ENCODE results near the gene ABCC8. TPM values are rescaled to one million over a fixed set of nuclear protein-coding genes. Genes with fewer than 3 reads are reported as not detected.

The ABCC8 gene
- polyA plus RNA-seq, 5 donors = 5.2 to 8.5 (median 5.9) TPM

DNA sequence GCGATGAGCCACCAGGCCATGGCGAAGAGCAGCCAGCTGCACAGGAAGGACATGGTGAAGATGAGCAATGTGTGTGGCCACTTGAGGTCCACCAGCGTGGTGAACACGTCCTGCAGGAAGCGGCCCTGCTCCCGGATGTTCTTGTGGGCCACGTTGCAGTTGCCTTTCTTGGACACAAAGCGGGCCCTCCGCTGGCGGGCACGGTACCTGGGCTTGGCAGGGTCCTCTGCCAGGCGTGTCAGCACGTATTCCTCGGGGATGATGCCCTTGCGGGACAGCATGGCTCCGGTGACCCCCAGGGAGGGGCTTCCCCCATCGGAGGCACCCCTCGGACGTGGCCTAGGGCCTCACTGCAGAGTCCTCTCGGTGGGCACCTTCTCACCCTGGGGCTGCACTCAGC, 88.8 kb downstream of the ABCC8 start:
- no peak for DNase-seq

- no peak for DNase-seq
Observed at GRCh38 chr11:17387254-17387653, 89.4 kb downstream of the ABCC8 start.

DNA sequence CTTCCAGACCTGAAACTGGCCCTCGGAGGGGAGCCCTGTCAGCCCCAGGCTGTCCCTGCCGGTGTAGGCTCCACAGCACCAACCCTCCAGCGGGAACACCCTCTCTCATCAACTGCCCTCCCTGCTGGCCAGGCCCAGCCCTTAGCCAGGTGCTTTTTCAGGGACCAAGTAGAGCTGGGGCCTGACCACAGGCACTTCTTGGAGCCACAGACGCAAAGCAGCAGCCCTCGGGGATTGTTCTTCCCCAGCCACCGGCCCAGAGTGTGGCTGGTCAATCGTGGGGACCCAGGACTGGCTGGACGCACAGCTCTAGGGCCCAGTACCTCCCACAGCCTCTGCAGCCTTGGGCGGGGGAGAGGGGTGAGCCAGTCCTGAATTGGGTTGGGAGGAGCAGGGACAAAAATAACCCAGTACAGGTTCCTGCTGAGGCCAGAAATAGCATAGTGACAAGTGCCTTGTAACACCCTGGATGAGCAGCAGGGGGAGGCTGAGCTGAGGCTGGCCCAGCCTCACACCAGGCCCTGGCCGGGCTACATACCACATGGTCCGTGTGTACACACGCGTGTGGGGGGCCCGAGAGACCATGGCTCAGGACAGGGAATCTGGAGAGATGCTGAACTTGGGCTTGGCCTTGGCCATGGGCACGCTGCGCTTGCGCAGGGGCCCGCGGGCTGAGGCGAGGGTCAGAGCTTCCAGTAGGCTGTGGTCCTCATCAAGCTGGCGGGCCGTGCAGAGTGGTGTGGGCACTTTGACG, 90.1 kb downstream of the ABCC8 start:
- no peak for DNase-seq

GRCh38 chr11:17385926-17386325, 90.7 kb downstream of the ABCC8 start:
- no peak for DNase-seq

DNA sequence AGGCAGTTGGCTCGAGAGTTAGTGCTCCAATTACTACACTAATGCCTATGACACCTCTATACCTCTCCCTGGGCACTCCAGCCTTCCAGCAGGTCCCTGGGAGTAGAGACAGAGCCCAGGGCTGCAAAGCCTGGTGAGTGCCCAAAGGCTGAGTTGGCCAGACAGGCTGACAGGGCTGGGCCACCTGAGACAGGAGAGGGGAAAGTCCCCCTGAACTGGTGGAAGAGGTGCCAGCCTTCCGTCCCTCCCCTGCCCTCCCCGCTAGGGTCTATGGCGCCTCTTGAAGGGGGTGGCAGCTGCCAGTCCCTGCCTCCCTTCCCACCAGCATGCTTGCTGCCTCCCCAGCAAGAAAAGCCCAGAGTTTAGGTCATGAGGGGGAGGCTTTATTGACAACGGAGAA, 91.2 kb downstream of the ABCC8 start:
- DNase-seq = no peak

- peak; percentile 58 to 70 for DNase-seq
Observed at GRCh38 chr11:17384002-17384511, 92.6 kb downstream of the ABCC8 start.

DNA sequence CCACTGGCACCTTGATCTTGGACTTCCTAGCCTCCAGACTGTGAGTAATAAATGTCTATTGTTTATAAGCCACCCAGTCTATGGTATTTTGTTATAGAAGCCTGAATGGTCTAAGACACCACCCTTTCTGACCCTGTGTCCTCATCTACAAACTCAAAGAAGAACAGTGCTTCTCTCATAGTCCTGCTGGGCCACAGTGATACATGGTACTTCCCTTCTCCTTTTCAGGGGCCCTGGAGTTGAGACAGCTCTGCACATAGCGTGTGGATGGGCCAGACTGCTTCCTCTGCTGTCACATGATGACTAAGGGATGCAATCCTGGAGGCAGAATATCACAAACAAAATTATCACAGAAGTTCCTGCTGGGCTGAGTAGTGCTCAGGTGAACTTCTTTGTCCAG, 93.2 kb downstream of the ABCC8 start:
- DNase-seq = no peak

- no peak for DNase-seq
Observed at GRCh38 chr11:17382046-17382728, 94.5 kb downstream of the ABCC8 start.

DNA sequence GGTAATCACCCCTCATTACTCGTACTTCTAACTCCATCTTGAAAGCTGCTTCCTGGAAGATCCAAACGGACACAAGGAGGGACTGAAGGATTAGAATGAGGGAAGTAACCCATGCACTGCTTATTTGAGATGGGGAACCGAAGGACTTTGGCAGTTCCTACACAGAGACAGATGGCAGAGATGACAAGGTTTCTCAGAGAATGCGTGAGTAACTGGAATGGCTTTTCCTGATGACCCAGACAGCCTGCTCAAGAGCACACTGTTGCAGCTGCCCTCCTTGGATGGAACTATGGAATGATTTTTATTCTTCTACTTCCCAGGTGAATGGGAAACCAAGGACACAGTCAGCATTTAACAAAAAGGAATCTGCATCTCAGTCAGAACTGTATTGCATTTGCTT, 95.5 kb downstream of the ABCC8 start:
- DNase-seq = no peak

DNA sequence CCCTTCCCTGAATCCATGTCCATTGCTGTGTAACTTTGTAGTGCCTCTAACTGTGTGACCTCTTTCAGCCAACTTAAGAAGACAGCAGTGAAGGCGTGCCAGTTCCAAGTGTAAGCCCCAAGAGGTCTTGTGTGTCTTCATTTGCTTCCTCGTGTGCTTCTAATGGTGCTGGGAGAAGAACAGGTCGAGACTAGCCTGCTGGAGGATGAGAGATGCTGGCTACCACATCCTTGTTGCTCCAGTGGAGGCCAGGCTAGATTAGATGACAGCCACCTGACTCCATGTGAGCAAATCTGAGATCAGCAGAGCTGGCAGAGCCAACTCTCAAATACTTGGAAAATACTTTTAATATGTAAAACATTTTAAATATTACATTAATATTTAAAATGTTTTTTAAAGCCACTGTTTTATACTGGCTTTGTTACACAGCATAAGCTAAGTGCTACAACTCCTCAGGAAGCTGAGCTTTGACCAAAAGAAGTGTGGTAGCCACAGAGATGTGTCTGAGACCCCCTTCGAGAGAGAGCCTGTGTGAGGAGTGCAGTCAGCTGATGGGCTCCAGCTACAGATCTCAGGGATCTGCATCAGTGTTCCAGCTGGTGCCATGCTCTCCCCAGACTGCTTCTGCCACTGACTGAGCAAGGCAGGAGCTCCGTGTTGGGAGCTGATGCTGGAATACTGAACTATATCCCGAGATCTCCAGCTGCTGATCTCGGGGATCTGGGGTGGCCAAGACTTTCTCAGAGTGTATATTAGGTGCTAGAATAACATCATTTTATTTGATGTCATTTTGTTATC, 97.1 kb downstream of the ABCC8 start:
- no peak for DNase-seq

DNA sequence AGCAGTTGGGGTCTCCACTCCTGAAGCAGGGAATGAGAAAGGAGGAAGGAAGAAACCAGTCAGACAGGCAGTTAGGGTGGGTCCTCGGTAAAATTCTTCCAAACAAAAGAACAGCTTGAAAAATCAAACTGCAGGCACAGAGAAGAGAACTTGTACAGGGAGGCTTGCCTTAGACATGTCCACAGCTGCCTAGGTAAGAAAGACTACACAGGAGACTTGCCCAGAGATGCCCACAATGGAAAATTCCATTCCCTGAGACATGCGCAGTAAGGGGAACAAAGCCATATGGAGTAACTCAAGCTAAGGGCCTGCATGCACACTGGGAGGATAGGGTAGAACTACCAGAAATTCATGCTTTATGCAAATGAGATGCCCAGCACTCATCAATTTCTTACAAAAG, 98.0 kb downstream of the ABCC8 start:
- DNase-seq = no peak

DNA sequence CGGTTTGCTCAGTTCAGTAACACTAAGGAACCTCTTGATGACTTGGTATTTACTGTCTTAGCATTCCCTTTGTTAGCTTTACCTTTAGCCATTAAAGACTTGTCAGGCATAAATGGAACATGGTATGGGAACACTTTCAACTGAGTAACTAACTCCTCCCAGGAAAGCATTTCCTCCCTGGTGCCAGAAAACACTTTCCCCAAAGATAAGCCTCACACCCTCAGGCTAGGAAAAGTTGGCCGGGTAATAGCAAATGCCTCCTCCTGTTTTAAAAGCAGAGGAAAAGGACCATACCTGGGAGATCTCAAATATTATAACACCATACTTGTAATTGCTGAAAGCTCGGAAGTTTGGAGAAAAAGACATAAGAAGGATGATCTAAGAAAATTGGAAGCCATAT, 100.2 kb downstream of the ABCC8 start:
- no peak for DNase-seq

- no peak for DNase-seq
Observed at GRCh38 chr11:17375547-17375946, 101.1 kb downstream of the ABCC8 start.

DNA sequence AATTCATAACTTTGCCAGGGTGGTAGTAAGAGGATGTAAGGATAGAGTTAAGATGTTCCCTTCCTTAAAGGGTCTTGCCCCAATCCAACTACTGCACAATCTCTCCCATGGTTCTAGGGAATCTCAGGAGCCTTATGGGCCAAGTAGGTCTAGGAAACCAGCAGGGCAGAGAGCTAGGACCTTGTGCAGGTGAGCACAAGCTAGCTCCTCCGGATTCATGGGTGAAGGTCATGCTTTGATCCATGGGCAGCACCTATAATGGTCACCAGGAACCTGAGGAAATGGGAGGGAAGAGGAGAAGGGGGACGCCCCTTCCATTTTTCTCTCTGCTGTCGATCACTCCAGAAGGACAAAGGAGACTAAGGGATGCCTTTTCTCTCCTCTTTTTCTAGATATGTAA, 105.0 kb downstream of the ABCC8 start:
- DNase-seq = no peak

- no peak for DNase-seq
Observed at GRCh38 chr11:17369684-17370243, 106.9 kb downstream of the ABCC8 start.

DNA sequence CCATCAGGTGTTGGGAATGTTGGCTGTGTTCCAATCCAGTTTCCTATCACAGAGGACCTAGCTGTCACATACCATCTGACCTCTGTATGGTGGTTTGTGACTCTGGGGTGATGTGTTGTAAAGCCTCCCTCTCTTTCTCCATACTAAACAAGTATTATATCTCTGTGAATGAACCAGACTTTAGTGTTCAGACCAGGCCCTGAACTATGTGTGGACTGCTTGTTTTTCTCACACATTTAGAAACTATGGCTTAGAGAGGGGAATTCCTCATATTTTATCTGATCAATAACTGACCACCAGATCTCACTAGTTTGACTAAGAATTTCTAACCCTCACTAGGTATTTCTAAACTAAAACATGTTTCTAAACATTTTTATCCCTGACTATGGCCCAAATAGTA, 107.6 kb downstream of the ABCC8 start:
- DNase-seq = no peak

- DNase-seq = no peak
Observed at GRCh38 chr11:17368551-17368950, 108.1 kb downstream of the ABCC8 start.

DNA sequence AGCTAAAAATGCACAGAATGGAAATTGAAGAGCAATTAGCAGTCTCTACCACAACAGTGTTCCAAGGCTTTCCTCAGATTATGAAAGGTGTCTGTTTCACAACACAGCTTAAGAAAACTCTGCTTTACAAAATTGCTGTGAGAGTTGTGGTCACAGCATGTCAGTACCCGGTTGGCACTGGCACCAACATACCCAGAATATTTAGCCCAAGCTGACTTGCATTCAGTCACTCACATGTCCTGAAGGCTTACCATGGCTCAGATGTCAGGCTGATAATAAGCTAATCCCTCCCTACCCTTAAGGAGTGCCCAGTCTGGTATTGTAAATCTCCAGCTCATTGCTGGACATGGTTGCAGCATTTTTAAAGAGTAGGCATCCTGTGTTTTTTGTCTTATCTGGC, 110.2 kb downstream of the ABCC8 start:
- DNase-seq = no peak

- DNase-seq = peak; percentile 27 to 34
Observed at GRCh38 chr11:17354601-17354991, 122.0 kb downstream of the ABCC8 start.

- peak in 1 of 2 donors; percentile 3 for DNase-seq
Observed at GRCh38 chr11:17353821-17354600, 122.6 kb downstream of the ABCC8 start.
